Esophagus squamous epithelium (tissue), 5 donors: ENCODE data around the gene DOHH. TPM values are rescaled to one million over a fixed set of nuclear protein-coding genes. Genes with fewer than 3 reads are reported as not detected.
A peak's percentile ranks its signal among the peaks of the same experiment; 100 is the strongest.
"Not testable (repeated sequence)": the region's sequence is repeated elsewhere in the genome, so short reads cannot be mapped to it uniquely, and the experiment has no call there.

Experiments
- DNase-seq: peaks from one replicate; lab custom pipeline; 2025; lab: John Stamatoyannopoulos, UW
- H3K27ac ChIP-seq, 4 donors: fragments of 200-600 bp; sonication (generic); one replicate each; pipeline ENCODE4 v1.5.1; 2016 to 2019; ENCODE audit warnings: mild to moderate bottlenecking in 1 of 4
- H3K27me3 ChIP-seq, 4 donors: fragments of 200-600 bp; sonication (generic); 1 replicate in 3 of 4; 2 replicates in 1 of 4; pipeline versions ENCODE4 v1.5.1 to v1.6.0; 2017 to 2021; ENCODE audit warnings: antibody characterized with exemption in 1 of 4
- H3K36me3 ChIP-seq, 3 donors: fragments of 200-600 bp; sonication (generic); one replicate each; pipeline ENCODE4 v1.5.1; 2016 to 2019
- H3K4me1 ChIP-seq, 3 donors: fragments of 200-600 bp; sonication (generic); one replicate each; pipeline ENCODE4 v1.5.1; 2017 to 2019
- H3K4me3 ChIP-seq, 4 donors: fragments of 200-600 bp; sonication (generic); 1 replicate in 3 of 4; 2 replicates in 1 of 4; pipeline ENCODE4 v1.5.1; 2016 to 2019; ENCODE audit warnings: mild to moderate bottlenecking in 2 of 4, moderate library complexity in 1 of 4
- H3K9me3 ChIP-seq, 3 donors: fragments of 200-600 bp; sonication (generic); one replicate each; pipeline ENCODE4 v1.5.1; 2016 to 2019
- CTCF ChIP-seq, 6 experiments: fragments of 450-650 bp in 4 of 6; fragments of 200-600 bp in 2 of 6; sonication (generic) in 2 of 6; IDR thresholded peaks; one replicate each; pipeline ENCODE4 v1.5.1; 2016 to 2019; ENCODE audit warnings: antibody characterized with exemption in 6 of 6, mild to moderate bottlenecking in 4 of 6, moderate library complexity in 4 of 6
- POLR2A ChIP-seq, 4 donors: fragments of 450-650 bp; IDR thresholded peaks; one replicate each; pipeline ENCODE4 v1.6.1; 2017; ENCODE audit warnings: antibody characterized with exemption in 4 of 4, mild to moderate bottlenecking in 4 of 4, moderate library complexity in 3 of 4
- WGBS, 2 donors: methylation state at CpG; one replicate each; pipeline ENCODE4 v1.1.5; 2018; 5-methylcytosine and 5-hydroxymethylcytosine counted together
- intact Hi-C: fragments of 100-400 bp; cut with DNase I; formaldehyde crosslinking; loops from one replicate; pipeline ENCODE4 v1.15.0; 2022
- total RNA-seq, 4 donors: library from RNA; depleted of rRNA; stranded (reverse); fragments of >200 nt; gene quantifications; one replicate each; pipeline ENCODE4 v1.1.0, GENCODE V29; 2016
- donor health status: DM: yes; HTN: yes; CAD: no.

The DOHH gene
- total RNA-seq, 4 donors from 2014 or later: 21.0 to 29.5 (median 26.4) TPM

GRCh38 chr19:3450796-3451411 is 49.6 kb downstream of the DOHH start:
- TF ChIP-seq CTCF (IDR thresholded peaks at IDR 0.05) (no peak), POLR2A (IDR thresholded peaks at IDR 0.05) (no peak)
- Histone ChIP-seq H3K4me1 (peaks cover 0 to 18% (median 7%) of the 10 kb centered on the region in 3 donors), H3K27me3 (no peaks in the 10 kb centered on the region), H3K27ac (peak overlapping the region; percentile 36 to 91 (median 82)), H3K36me3 (peaks cover 67 to 100% (median 68%) of the 10 kb centered on the region in 3 donors), H3K9me3 (no peaks in the 10 kb centered on the region), H3K4me3 (no peak overlapping the region)
- WGBS, 2 donors: 23 to 37% methylated on average over 12 of the region's 12 CpGs
- DNase-seq: no peak
- intact Hi-C loops: no loop called here

- Histone ChIP-seq H3K9me3 (no peaks in the 10 kb centered on the region), H3K4me1 (peaks cover 0 to 36% (median 25%) of the 10 kb centered on the region in 3 donors), H3K36me3 (peaks cover 60 to 100% (median 61%) of the 10 kb centered on the region in 3 donors), H3K27me3 (no peaks in the 10 kb centered on the region), H3K4me3 (no peak overlapping the region), H3K27ac (peak overlapping the region in 2 of 4 donors; percentile 43 to 81)
- TF ChIP-seq CTCF (IDR thresholded peaks at IDR 0.05) (no peak), POLR2A (IDR thresholded peaks at IDR 0.05) (no peak)
- intact Hi-C loops: no loop called here
- WGBS, 2 donors: 88 to 97% methylated on average over 6 to 9 of the region's 28 CpGs
- no peak for DNase-seq
These were observed 51.7 kb downstream of the DOHH start for GRCh38 chr19:3448616-3449334.

DNA sequence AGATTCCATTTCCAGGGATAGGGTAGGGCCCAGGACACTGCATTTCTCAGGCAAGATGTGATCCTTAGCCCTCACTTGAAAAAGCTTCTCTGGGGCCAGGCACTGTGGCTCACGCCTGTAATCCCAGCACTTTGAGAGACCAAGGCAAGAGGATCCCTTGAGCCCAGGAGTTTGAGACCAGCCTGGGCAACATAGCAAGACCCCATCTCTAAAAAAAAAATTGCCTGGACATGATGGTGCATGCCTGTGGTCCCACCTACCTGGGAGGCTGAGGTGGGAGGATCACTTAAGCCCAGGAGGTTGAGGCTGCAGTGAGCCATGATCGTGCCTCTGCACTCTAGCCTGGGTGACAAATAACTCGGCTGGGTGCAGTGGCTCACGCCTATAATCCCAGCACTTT is 53.8 kb downstream of the DOHH start:
- WGBS, 2 donors: 82 to 100% methylated on average over 1 to 3 of the region's 4 CpGs
- intact Hi-C loops, H3K9me3 ChIP-seq, DNase-seq, H3K27me3 ChIP-seq, H3K27ac ChIP-seq, H3K4me3 ChIP-seq: not testable (repeated sequence)
- Histone ChIP-seq H3K4me1 (peaks cover 0 to 54% (median 26%) of the 10 kb centered on the region in 3 donors), H3K36me3 (peaks cover 46 to 100% (median 53%) of the 10 kb centered on the region in 3 donors)

DNA sequence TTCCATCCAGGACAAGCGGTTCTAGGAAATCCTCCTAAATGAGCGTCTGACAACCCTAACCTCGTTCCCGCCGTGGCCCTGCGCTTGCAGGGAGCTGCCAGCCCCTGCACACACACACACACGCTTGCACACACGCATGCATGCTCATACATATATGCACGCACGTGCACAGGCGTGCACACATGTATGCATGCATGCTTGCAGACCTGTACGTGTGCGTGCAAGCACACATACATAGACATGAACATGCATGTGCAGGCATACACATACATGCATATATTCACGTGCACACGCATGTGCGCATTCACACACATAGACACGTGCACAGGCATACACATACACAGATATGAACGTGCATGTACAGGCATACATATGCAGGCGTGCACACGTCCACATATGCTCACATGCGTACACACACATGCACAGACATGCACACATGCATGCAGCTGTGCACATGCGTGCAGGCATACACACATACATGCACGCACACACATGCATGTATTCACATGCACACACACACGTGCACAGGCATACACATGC is 55.7 kb downstream of the DOHH start:
- Histone ChIP-seq H3K27ac (peak overlapping the region in 2 of 4 donors; percentile 17 to 64), H3K27me3 (no peaks in the 10 kb centered on the region), H3K9me3 (no peaks in the 10 kb centered on the region), H3K4me1 (peaks cover 4 to 56% (median 20%) of the 10 kb centered on the region in 3 donors), H3K36me3 (peaks cover 46 to 100% (median 56%) of the 10 kb centered on the region in 3 donors), H3K4me3 (peak overlapping the region in 1 of 4 donors; percentile 10)
- 72 to 73% methylated on average over 15 to 24 of the region's 24 CpGs for WGBS, 2 donors
- no peak for DNase-seq
- intact Hi-C loops: no loop called here
- TF ChIP-seq POLR2A (IDR thresholded peaks at IDR 0.05) (no peak), CTCF (IDR thresholded peaks at IDR 0.05) (no peak)

DNA sequence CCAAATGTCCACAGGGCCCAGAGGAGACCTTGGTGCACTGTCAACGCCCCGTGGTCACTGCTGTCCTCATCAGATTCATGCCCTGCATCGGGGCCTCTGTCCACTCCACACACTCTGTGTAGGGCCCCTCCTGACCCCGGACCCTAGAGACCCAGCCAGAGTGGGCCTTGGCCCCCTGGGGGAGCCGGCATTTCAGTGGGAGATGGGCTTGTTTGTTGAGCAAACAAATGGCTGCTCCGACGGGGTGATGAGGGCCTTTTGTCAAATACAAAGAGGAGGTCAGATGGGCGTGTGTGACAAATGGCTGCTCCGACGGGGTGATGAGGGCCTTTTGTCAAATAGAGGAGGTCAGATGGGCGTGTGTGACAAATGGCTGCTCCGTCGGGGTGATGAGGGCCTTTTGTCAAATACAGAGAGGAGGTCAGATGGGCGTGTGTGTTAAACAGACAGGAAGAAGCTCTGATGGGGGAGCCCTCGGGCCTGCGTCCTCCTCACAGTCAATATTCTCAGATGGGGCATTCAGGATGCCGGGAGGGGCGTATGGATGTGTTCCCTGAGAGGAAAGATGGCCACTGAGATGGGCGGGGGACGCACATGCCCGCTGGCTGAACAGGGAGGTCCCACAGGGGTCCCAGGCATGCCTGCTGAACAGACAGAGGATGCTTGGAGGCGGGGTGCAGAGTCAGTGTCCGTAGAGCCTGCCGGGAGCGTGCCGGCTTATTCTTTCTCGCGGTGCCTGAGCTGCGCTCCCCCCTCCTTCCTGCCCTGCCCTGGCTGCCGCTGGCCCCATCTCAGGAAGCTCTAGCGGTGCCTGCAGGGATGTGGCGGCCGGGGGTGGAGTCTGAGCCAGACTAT is 56.4 kb downstream of the DOHH start:
- H3K27ac ChIP-seq: peak overlapping the region in 3 of 4 donors; percentile 54 to 67 (median 64)
- H3K9me3 ChIP-seq: no peaks in the 10 kb centered on the region
- TF ChIP-seq POLR2A (IDR thresholded peaks at IDR 0.05) (no peak), CTCF (IDR thresholded peaks at IDR 0.05) (no peak)
- peaks cover 39 to 100% (median 53%) of the 10 kb centered on the region in 3 donors for H3K36me3 ChIP-seq
- 47 to 54% methylated on average over 17 to 27 of the region's 33 CpGs for WGBS, 2 donors
- DNase-seq: no peak
- peak overlapping the region in 1 of 4 donors; percentile 10 for H3K4me3 ChIP-seq
- H3K27me3 ChIP-seq: no peaks in the 10 kb centered on the region
- H3K4me1 ChIP-seq: peaks cover 4 to 56% (median 20%) of the 10 kb centered on the region in 3 donors
- intact Hi-C loops: no loop called here
